K562 (cell line): ENCODE measurements around the gene SLC24A3. TPM values are rescaled to one million over a fixed set of nuclear protein-coding genes. Genes with fewer than 3 reads are reported as not detected.

Source experiments
- ATAC-seq: fragments of 200-7000 bp; cut with Tn5 transposase; 3 replicates; pipeline ENCODE4 v1.9.1; 2020; ENCODE audit warnings: moderate library complexity
- BruUV-seq: library from RNA; stranded (reverse); fragments of 400-500 nt; replicated peaks from 2 replicates; lab custom pipeline; 2021; lab: Mats Ljungman, UMichigan
- CTCF ChIA-PET: fragments of 300-600 bp; formaldehyde crosslinking; extraction: SDS; loops from one replicate; lab custom pipeline; 2021; ENCODE audit warnings: low intra/inter-chr PET ratio; lab: Yijun Ruan, JAX
- POLR2A ChIA-PET: fragments of 300-600, 350-650 bp; sonication (Branson Sonifier 250); formaldehyde crosslinking; extraction: SDS; loops from one replicate; lab custom pipeline; 2021; ENCODE audit warnings: antibody characterized with exemption, inconsistent platforms; lab: Yijun Ruan, JAX
- DNase-seq, 4 experiments: peaks; one replicate each; pipeline versions ENCODE4 v3.0.0 to v3.0.0-alpha.2; 2011 to 2018; ENCODE audit warnings: low spot score in 3 of 4, mixed read lengths in 3 of 4; ENCODE audit errors: extremely low read depth in 1 of 4
- FAIRE-seq: peaks from 2 replicates; lab custom pipeline; 2011; peaks lifted over from hg19 to GRCh38; lab: Jason Lieb, UNC
- H2AFZ ChIP-seq: 2 replicates; pipeline ENCODE4 v1.6.0; 2011; ENCODE audit warnings: low read depth, low read length, control low read depth, inconsistent platforms
- H3K27ac ChIP-seq: fragments of 200-600 bp; 3 replicates; pipeline ENCODE4 v1.8.0; 2011; ENCODE audit warnings: low read depth, mild to moderate bottlenecking, control low read depth, inconsistent platforms, low read length, moderate library complexity, mixed read lengths; ENCODE audit errors: extremely low read depth
- H3K27me3 ChIP-seq, 2 experiments: fragments of 300-600 bp in 1 of 2; 2 replicates in 1 of 2; 3 replicates in 1 of 2; pipeline versions ENCODE4 v1.6.0 to v1.8.0; 2011; ENCODE audit warnings: inconsistent platforms in 2 of 2, low read length in 2 of 2, mild to moderate bottlenecking in 1 of 2, mixed read lengths in 1 of 2, moderate library complexity in 1 of 2; ENCODE audit not compliant: control insufficient read depth in 2 of 2, insufficient read depth in 2 of 2
- H3K36me3 ChIP-seq: fragments of 300-600 bp; 3 replicates; pipeline ENCODE4 v1.8.0; 2011; ENCODE audit warnings: mild to moderate bottlenecking, low read length, inconsistent platforms; ENCODE audit not compliant: control insufficient read depth, insufficient read depth
- H3K4me1 ChIP-seq, 2 experiments: fragments of 200-600 bp in 1 of 2; replicated peaks in 1 of 2; 2 replicates in 1 of 2; 3 replicates in 1 of 2; pipeline versions ENCODE4 v1.5.1 to v1.8.0; 2011; ENCODE audit warnings: inconsistent platforms in 2 of 2, low read length in 2 of 2, mild to moderate bottlenecking in 1 of 2, mixed read lengths in 1 of 2, moderate library complexity in 1 of 2; ENCODE audit not compliant: control insufficient read depth in 2 of 2, insufficient read depth in 2 of 2
- H3K4me2 ChIP-seq: 2 replicates; pipeline ENCODE4 v1.6.1; 2011; ENCODE audit warnings: low read length, control low read depth, inconsistent platforms, mixed read lengths; ENCODE audit not compliant: insufficient read depth
- H3K4me3 ChIP-seq: fragments of 200-600 bp; sonication (generic), shearing (Covaris generic); 2 replicates; pipeline ENCODE4 v1.5.1; 2016; ENCODE audit warnings: control low read depth, inconsistent platforms
- H3K79me2 ChIP-seq: fragments of 200-600 bp; 3 replicates; pipeline ENCODE4 v1.8.0; 2011; ENCODE audit warnings: low read length, inconsistent platforms; ENCODE audit not compliant: control insufficient read depth, insufficient read depth
- H3K9ac ChIP-seq, 2 experiments: 2 replicates each; pipeline versions ENCODE4 v1.6.0 to v1.6.1; 2011; ENCODE audit warnings: low read depth in 2 of 2, low read length in 2 of 2, control low read depth in 1 of 2, inconsistent platforms in 1 of 2, mild to moderate bottlenecking in 1 of 2, mixed read lengths in 1 of 2; ENCODE audit not compliant: insufficient read depth in 1 of 2
- H3K9me1 ChIP-seq: one replicate; pipeline ENCODE4 v1.6.0; 2011; ENCODE audit warnings: inconsistent platforms, mild to moderate bottlenecking, low read length, moderate library complexity; ENCODE audit not compliant: control insufficient read depth, insufficient read depth
- H3K9me3 ChIP-seq: replicated peaks from 2 replicates; pipeline ENCODE4 v1.5.1; 2011; ENCODE audit warnings: low read depth, low read length, inconsistent platforms; ENCODE audit not compliant: control insufficient read depth, insufficient read depth
- H4K20me1 ChIP-seq: replicated peaks from 2 replicates; pipeline ENCODE4 v1.6.1; 2011; ENCODE audit warnings: low read length, inconsistent platforms, mixed read lengths; ENCODE audit not compliant: control insufficient read depth, insufficient read depth
- ARID4B ChIP-seq: sonication (generic); formaldehyde crosslinking; IDR thresholded peaks from 2 replicates; pipeline ENCODE4 v1.8.0; 2022; ENCODE audit warnings: mild to moderate bottlenecking, missing genetic modification reagents
- BCLAF1 ChIP-seq, 2 experiments: fragments of 450-650 bp in 1 of 2; IDR thresholded peaks; 2 replicates each; pipeline ENCODE4 v1.6.1; 2011 to 2017; ENCODE audit warnings: low read depth in 2 of 2, antibody characterized with exemption in 1 of 2, borderline replicate concordance in 1 of 2, low read length in 1 of 2, mild to moderate bottlenecking in 1 of 2, mixed read lengths in 1 of 2; ENCODE audit not compliant: control insufficient read depth in 1 of 2
- EGR1 ChIP-seq: fragments of 450-650 bp; conservative IDR thresholded peaks from 2 replicates; pipeline ENCODE4 v1.6.1; 2017; ENCODE audit warnings: mild to moderate bottlenecking
- SFPQ ChIP-seq: fragments of 200-400 bp; formaldehyde crosslinking; IDR thresholded peaks from 2 replicates; pipeline ENCODE4 v1.6.1; 2017; ENCODE audit warnings: mild to moderate bottlenecking, low read depth, low read length, moderate library complexity
- SMAD2 ChIP-seq: fragments of 150-350 bp; IDR thresholded peaks from 2 replicates; pipeline ENCODE4 v1.6.1; 2014; ENCODE audit warnings: low read depth, mild to moderate bottlenecking, low read length
- SMARCA5 ChIP-seq: fragments of 450-650 bp; IDR thresholded peaks from 2 replicates; pipeline ENCODE4 v1.6.1; 2016
- SNAPC5 ChIP-seq: fragments of 250-450 bp; sonication (Bioruptor Pico); IDR thresholded peaks from 2 replicates; pipeline ENCODE4 v1.8.0; 2021; ENCODE audit warnings: moderate library complexity, mild to moderate bottlenecking, inconsistent platforms
- SP1 ChIP-seq: sonication (generic); formaldehyde crosslinking; IDR thresholded peaks from 2 replicates; pipeline ENCODE4 v1.8.1; 2022; ENCODE audit warnings: mild to moderate bottlenecking, missing genetic modification reagents
- ZNF146 ChIP-seq: IDR thresholded peaks from one replicate; pipeline ENCODE4 v1.6.1; 2018; ENCODE audit warnings: missing compliant biosample characterization; ENCODE audit not compliant: unreplicated experiment
- ZNF263 ChIP-seq: sonication (generic); formaldehyde crosslinking; IDR thresholded peaks from 2 replicates; pipeline ENCODE4 v1.8.0; 2022; ENCODE audit warnings: mild to moderate bottlenecking, missing genetic modification reagents, borderline replicate concordance
- ZNF316 ChIP-seq: fragments of 450-650 bp; IDR thresholded peaks from 2 replicates; pipeline ENCODE4 v1.6.1; 2016
- WGBS: fragments of 100-300 bp; shearing (Covaris generic); methylation state at CpG from one replicate; pipeline ENCODE4 v1.1.6; 2016; ENCODE audit warnings: low coverage, mixed read lengths; ENCODE audit not compliant: insufficient coverage; ENCODE audit errors: missing lambda C conversion rate; 5-methylcytosine and 5-hydroxymethylcytosine counted together
- in situ Hi-C: fragments of 300-500 bp; cut with MboI; formaldehyde crosslinking; loops from 4 replicates; pipeline ENCODE4 v1.15.0; 2018; ENCODE audit warnings: inconsistent platforms, mixed read lengths
- intact Hi-C: fragments of 100-400 bp; cut with micrococcal nuclease; formaldehyde crosslinking; loops from 2 replicates; pipeline ENCODE4 v1.14.2; 2022
- polyA plus RNA-seq, 8 experiments: library from polyadenylated mRNA; depleted of rRNA in 4 of 8; stranded (reverse) in 5 of 8; unstranded in 3 of 8; fragments of >200 nt; fragmentation: Nextera tagmentation in 2 of 8; fragmentation: Illumina TruSeq in 1 of 8; extraction: Ambion mirVana in 2 of 8; extraction: Trizol in 1 of 8; gene quantifications; 2 replicates each; pipeline versions ENCODE4 v1.2.1 to v1.2.3, GENCODE V29; 2011 to 2014; ENCODE audit warnings: inconsistent platforms in 1 of 8, missing spikeins in 1 of 8
- total RNA-seq, 7 experiments: library from RNA; depleted of rRNA in 6 of 7; stranded (reverse); fragments of >200 nt in 6 of 7; fragmentation: Illumina TruSeq in 2 of 7; extraction: Trizol in 2 of 7; gene quantifications; 2 replicates each; pipeline versions ENCODE4 v1.2.1 to v1.2.3, GENCODE V29; 2011 to 2021; ENCODE audit warnings: low replicate concordance in 1 of 7

SLC24A3 gene
- total and polyA plus RNA-seq, 9 of the 15 experiments (the other 6 are each of a cell fraction or from before 2014, with no cell fraction given): not detected

- no peak overlapping the region for H3K27ac ChIP-seq
- H3K27me3 ChIP-seq: no peaks in the 10 kb centered on the region
- FAIRE-seq: no peak
- H3K36me3 ChIP-seq: no peaks in the 10 kb centered on the region
- intact Hi-C loops: no loop called here
- H3K79me2 ChIP-seq: no peaks in the 10 kb centered on the region
- no peaks in the 10 kb centered on the region for H4K20me1 ChIP-seq
- H3K4me1 ChIP-seq: no peaks in the 10 kb centered on the region
- 0% methylated on average over 2 of the region's 2 CpGs for WGBS
- POLR2A ChIA-PET: no interaction called here
- no peak overlapping the region for H3K9ac ChIP-seq
- H3K4me3 ChIP-seq: no peak overlapping the region
- ATAC-seq: no peak
- DNase-seq: no peak
- no peak overlapping the region for H2AFZ ChIP-seq
- H3K9me1 ChIP-seq: no peaks in the 10 kb centered on the region
- no TSS peak for BruUV-seq
- no peak overlapping the region for H3K4me2 ChIP-seq
- H3K9me3 ChIP-seq: no peaks in the 10 kb centered on the region
- CTCF ChIA-PET: no interaction called here
- in situ Hi-C loops: no loop called here
- TF ChIP-seq ZNF316 (no peak), SMARCA5 (no peak), ZNF146 (no peak), SFPQ (no peak), BCLAF1 (IDR thresholded peaks at IDR 0.05; ENCODE audit: borderline replicate concordance in 1 of 2, control insufficient read depth in 1 of 2, low read depth in 2 of 2, low read length in 1 of 2) (no peak), SP1 (no peak), SMAD2 (no peak), ZNF263 (CRISPR knock-in tag) (no peak), ARID4B (CRISPR knock-in tag) (no peak), SNAPC5 (CRISPR knock-in tag) (no peak), EGR1 (no peak)
These were observed 408.0 kb downstream of the SLC24A3 start for GRCh38 chr20:19620446-19620845.
